Peyer's patch (tissue), 4 donors: ENCODE data around the gene PSAP. TPM values are rescaled to one million over a fixed set of nuclear protein-coding genes. Genes with fewer than 3 reads are reported as not detected.

Experiments
- DNase-seq, 3 donors: peaks; one replicate each; pipeline ENCODE4 v3.0.0-alpha.2; 2017 to 2019
- H3K27ac ChIP-seq, 4 donors: fragments of 200-600 bp; sonication (generic); one replicate each; pipeline ENCODE4 v1.5.1; 2016 to 2019
- H3K27me3 ChIP-seq, 2 donors: fragments of 200-600 bp; sonication (generic); one replicate each; pipeline ENCODE4 v1.5.1; 2019
- H3K36me3 ChIP-seq, 3 donors: fragments of 200-600 bp; sonication (generic); one replicate each; pipeline ENCODE4 v1.5.1; 2016 to 2019
- H3K4me1 ChIP-seq, 4 donors: fragments of 200-600 bp; sonication (generic); one replicate each; pipeline ENCODE4 v1.5.1; 2016 to 2019
- H3K4me3 ChIP-seq, 4 donors: fragments of 200-600 bp; sonication (generic); 1 replicate in 3 of 4; 2 replicates in 1 of 4; pipeline ENCODE4 v1.5.1; 2016 to 2019; ENCODE audit warnings: mild to moderate bottlenecking in 1 of 4
- H3K9me3 ChIP-seq, 4 donors: fragments of 200-600 bp; sonication (generic); one replicate each; pipeline ENCODE4 v1.5.1; 2016 to 2019; ENCODE audit warnings: mild to moderate bottlenecking in 1 of 4
- POLR2A ChIP-seq, 2 donors: fragments of 450-650 bp; IDR thresholded peaks; one replicate each; pipeline ENCODE4 v1.5.1; 2017; ENCODE audit warnings: antibody characterized with exemption in 2 of 2, mild to moderate bottlenecking in 2 of 2, moderate library complexity in 2 of 2
- total RNA-seq, 4 donors: library from RNA; depleted of rRNA; stranded (reverse); fragments of >200 nt; gene quantifications; one replicate each; pipeline ENCODE4 v1.1.0, GENCODE V29; 2016
- TF ChIP-seq, protein P1 (sequence below), 6 experiments: fragments of 450-650 bp in 4 of 6; fragments of 200-600 bp in 2 of 6; sonication (generic) in 1 of 6; IDR thresholded peaks; one replicate each; pipeline ENCODE4 v1.5.1; 2017 to 2019; ENCODE audit warnings: antibody characterized with exemption in 6 of 6, mild to moderate bottlenecking in 3 of 6, moderate library complexity in 1 of 6

Gene PSAP
- total RNA-seq, 4 donors from 2014 or later: 193 to 647 (median 491) TPM

GRCh38 chr10:71782221-71782916, 68.7 kb downstream of the PSAP start:
- peak in 1 of 3 donors; percentile 41 for DNase-seq
- no peaks in the 10 kb centered on the region for H3K9me3 ChIP-seq
- H3K27ac ChIP-seq: no peak overlapping the region
- no peak overlapping the region for H3K4me3 ChIP-seq
- H3K27me3 ChIP-seq: no peaks in the 10 kb centered on the region
- H3K36me3 ChIP-seq: no peaks in the 10 kb centered on the region
- TF ChIP-seq POLR2A (IDR thresholded peaks at IDR 0.05): no peak
- TF ChIP-seq, protein P1, sequence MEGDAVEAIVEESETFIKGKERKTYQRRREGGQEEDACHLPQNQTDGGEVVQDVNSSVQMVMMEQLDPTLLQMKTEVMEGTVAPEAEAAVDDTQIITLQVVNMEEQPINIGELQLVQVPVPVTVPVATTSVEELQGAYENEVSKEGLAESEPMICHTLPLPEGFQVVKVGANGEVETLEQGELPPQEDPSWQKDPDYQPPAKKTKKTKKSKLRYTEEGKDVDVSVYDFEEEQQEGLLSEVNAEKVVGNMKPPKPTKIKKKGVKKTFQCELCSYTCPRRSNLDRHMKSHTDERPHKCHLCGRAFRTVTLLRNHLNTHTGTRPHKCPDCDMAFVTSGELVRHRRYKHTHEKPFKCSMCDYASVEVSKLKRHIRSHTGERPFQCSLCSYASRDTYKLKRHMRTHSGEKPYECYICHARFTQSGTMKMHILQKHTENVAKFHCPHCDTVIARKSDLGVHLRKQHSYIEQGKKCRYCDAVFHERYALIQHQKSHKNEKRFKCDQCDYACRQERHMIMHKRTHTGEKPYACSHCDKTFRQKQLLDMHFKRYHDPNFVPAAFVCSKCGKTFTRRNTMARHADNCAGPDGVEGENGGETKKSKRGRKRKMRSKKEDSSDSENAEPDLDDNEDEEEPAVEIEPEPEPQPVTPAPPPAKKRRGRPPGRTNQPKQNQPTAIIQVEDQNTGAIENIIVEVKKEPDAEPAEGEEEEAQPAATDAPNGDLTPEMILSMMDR (IDR thresholded peaks at IDR 0.05): no peak
- H3K4me1 ChIP-seq: no peaks in the 10 kb centered on the region

DNA sequence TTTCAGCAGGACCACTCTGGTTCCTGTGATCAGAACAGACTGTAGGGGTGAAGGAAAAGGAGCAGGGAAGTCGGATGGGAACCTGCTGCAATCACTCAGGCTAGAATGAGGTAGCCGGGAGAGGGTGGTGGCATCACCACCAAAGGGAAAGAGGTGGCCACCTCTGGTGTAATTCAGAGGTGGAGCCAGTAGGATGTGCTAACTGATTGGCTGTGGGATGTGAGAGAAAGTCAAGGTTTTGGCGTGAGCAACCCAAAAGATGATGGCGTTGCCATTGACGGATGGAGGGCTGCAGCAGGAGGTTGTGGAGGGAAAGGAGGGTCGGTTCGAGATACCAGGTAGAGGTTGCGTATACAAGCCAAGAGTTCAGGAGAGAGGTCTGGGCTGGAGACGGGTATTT, 70.3 kb downstream of the PSAP start:
- TF ChIP-seq, protein P1 (IDR thresholded peaks at IDR 0.05): no peak
- no peak for TF ChIP-seq POLR2A (IDR thresholded peaks at IDR 0.05)
- no peak for DNase-seq
- no peaks in the 10 kb centered on the region for H3K9me3 ChIP-seq
- no peak overlapping the region for H3K27ac ChIP-seq
- peaks cover 0 to 12% (median 4%) of the 10 kb centered on the region in 4 donors for H3K4me1 ChIP-seq
- no peaks in the 10 kb centered on the region for H3K36me3 ChIP-seq
- no peak overlapping the region for H3K4me3 ChIP-seq
- no peaks in the 10 kb centered on the region for H3K27me3 ChIP-seq

GRCh38 chr10:71780156-71780555, 70.9 kb downstream of the PSAP start:
- H3K4me3 ChIP-seq: no peak overlapping the region
- no peak for TF ChIP-seq POLR2A (IDR thresholded peaks at IDR 0.05)
- TF ChIP-seq, protein P1 (IDR thresholded peaks at IDR 0.05): no peak
- DNase-seq: no peak

GRCh38 chr10:71779641-71780040, 71.4 kb downstream of the PSAP start:
- Histone ChIP-seq H3K9me3 (no peaks in the 10 kb centered on the region), H3K36me3 (no peaks in the 10 kb centered on the region), H3K27ac (no peak overlapping the region), H3K27me3 (no peaks in the 10 kb centered on the region), H3K4me3 (no peak overlapping the region), H3K4me1 (peaks cover 0 to 23% (median 13%) of the 10 kb centered on the region in 4 donors)
- TF ChIP-seq POLR2A (IDR thresholded peaks at IDR 0.05): no peak
- TF ChIP-seq, protein P1 (IDR thresholded peaks at IDR 0.05): no peak
- no peak for DNase-seq

More at GRCh38 chr10:71780156-71780555, 70.9 kb downstream of the PSAP start:
- Histone ChIP-seq H3K27ac (no peak overlapping the region), H3K9me3 (no peaks in the 10 kb centered on the region), H3K4me1 (peaks cover 0 to 18% (median 9%) of the 10 kb centered on the region in 4 donors), H3K27me3 (no peaks in the 10 kb centered on the region), H3K36me3 (no peaks in the 10 kb centered on the region)

DNA sequence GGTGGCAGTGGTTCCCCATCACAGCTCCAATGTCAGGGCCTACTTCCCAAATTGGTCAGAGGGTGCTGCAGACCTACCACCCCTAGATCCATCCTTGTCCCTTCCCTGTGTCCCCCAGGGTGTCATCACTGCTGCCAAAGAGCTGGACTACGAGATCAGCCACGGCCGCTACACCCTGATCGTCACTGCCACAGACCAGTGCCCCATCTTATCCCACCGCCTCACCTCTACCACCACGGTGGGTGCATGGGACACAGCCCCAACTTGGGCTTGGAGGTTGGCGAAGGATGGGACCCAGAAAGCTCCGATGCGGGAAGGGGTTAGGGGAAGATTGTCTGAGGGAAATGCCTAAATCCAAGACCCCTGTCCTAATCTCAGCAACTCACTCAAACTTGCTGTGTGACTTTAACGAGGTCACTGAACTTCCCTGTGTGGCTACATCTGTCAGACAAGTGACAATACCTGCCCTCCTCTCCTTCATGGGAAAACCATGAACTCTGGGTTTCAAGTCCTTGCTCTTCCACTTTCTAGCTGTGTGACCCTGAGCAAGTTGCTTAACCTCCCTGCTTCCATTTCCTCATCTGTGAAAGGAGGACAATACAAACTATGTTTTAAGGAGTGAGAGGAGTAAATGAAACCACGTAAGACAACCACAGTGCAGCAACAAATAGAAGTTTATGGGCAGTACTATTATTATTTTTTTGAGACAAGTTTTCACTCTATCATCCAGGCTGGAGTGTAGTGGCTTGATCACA, 72.8 kb downstream of the PSAP start:
- H3K27me3 ChIP-seq: no peaks in the 10 kb centered on the region
- no peak for DNase-seq
- H3K36me3 ChIP-seq: no peaks in the 10 kb centered on the region
- TF ChIP-seq, protein P1 (IDR thresholded peaks at IDR 0.05): no peak
- TF ChIP-seq POLR2A (IDR thresholded peaks at IDR 0.05): no peak
- no peak overlapping the region for H3K27ac ChIP-seq
- peaks cover 0 to 27% (median 19%) of the 10 kb centered on the region in 4 donors for H3K4me1 ChIP-seq
- H3K9me3 ChIP-seq: no peaks in the 10 kb centered on the region
- no peak overlapping the region for H3K4me3 ChIP-seq
